ENCODE measurements around the gene R3HDM4. TPM values are rescaled to one million over a fixed set of nuclear protein-coding genes. Genes with fewer than 3 reads are reported as not detected.

Gene R3HDM4
- total and polyA plus RNA-seq, 4 donors = 14.1 to 72.4 (median 20.2) TPM

GRCh38 chr19:942133-942645, 29.2 kb upstream of the R3HDM4 start:
- Histone ChIP-seq H3K4me3 (ENCODE audit: low read depth in 1 of 3, low read length in 3 of 3) (no peak overlapping the region), H3K4me1 (ENCODE audit: control insufficient read depth in 4 of 4, insufficient read depth in 4 of 4, low read length in 3 of 4) (peaks cover 18 to 33% (median 24%) of the 10 kb centered on the region in 4 donors), H3K9me3 (ENCODE audit: control insufficient read depth in 4 of 4, low read length in 3 of 4) (no peaks in the 10 kb centered on the region), H3K9ac (ENCODE audit: low read depth in 1 of 2, low read length in 2 of 2) (no peak overlapping the region), H3K36me3 (ENCODE audit: control insufficient read depth in 4 of 4, insufficient read depth in 3 of 4, low read depth in 1 of 4, low read length in 3 of 4) (no peaks in the 10 kb centered on the region), H3K27ac (ENCODE audit: low read depth in 1 of 2, low read length in 2 of 2) (no peak overlapping the region), H3K27me3 (ENCODE audit: control insufficient read depth in 4 of 4, insufficient read depth in 4 of 4, low read length in 3 of 4) (no peaks in the 10 kb centered on the region)
- TF ChIP-seq NR2F2 (IDR thresholded peaks at IDR 0.05) = no peak
- no peak for TF ChIP-seq RXRA (IDR thresholded peaks at IDR 0.05)
- no peak for TF ChIP-seq FOXA2 (IDR thresholded peaks at IDR 0.05)
- TF ChIP-seq FOXA1 (IDR thresholded peaks at IDR 0.05) = no peak
- no peak for TF ChIP-seq HNF4A (conservative IDR thresholded peaks at IDR 0.05)
- no peak for TF ChIP-seq HNF4G (IDR thresholded peaks at IDR 0.05)
- TF ChIP-seq REST (IDR thresholded peaks at IDR 0.05) = no peak
- TF ChIP-seq, protein P1, sequence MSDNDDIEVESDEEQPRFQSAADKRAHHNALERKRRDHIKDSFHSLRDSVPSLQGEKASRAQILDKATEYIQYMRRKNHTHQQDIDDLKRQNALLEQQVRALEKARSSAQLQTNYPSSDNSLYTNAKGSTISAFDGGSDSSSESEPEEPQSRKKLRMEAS (IDR thresholded peaks at IDR 0.05) = no peak
- TF ChIP-seq JUND (IDR thresholded peaks at IDR 0.05) = no peak
- no peak for TF ChIP-seq RAD21 (IDR thresholded peaks at IDR 0.05)
- TF ChIP-seq EGR1 (IDR thresholded peaks at IDR 0.05; ENCODE audit: low read depth in 2 of 2) = no peak
- TF ChIP-seq TAF1 (conservative IDR thresholded peaks at IDR 0.05) = no peak
- TF ChIP-seq GABPA (IDR thresholded peaks at IDR 0.05 in 1 of 2, conservative IDR thresholded peaks at IDR 0.05 in 1 of 2) = no peak
- TF ChIP-seq, protein P2, sequence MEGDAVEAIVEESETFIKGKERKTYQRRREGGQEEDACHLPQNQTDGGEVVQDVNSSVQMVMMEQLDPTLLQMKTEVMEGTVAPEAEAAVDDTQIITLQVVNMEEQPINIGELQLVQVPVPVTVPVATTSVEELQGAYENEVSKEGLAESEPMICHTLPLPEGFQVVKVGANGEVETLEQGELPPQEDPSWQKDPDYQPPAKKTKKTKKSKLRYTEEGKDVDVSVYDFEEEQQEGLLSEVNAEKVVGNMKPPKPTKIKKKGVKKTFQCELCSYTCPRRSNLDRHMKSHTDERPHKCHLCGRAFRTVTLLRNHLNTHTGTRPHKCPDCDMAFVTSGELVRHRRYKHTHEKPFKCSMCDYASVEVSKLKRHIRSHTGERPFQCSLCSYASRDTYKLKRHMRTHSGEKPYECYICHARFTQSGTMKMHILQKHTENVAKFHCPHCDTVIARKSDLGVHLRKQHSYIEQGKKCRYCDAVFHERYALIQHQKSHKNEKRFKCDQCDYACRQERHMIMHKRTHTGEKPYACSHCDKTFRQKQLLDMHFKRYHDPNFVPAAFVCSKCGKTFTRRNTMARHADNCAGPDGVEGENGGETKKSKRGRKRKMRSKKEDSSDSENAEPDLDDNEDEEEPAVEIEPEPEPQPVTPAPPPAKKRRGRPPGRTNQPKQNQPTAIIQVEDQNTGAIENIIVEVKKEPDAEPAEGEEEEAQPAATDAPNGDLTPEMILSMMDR (IDR thresholded peaks at IDR 0.05; ENCODE audit: low read depth, low read length, missing input control) = no peak
- TF ChIP-seq YY1 (IDR thresholded peaks at IDR 0.05) = no peak
- no peak for TF ChIP-seq ATF3 (IDR thresholded peaks at IDR 0.05)
- no peak for TF ChIP-seq SP1 (IDR thresholded peaks at IDR 0.05)
- no peak for TF ChIP-seq ZBTB33 (IDR thresholded peaks at IDR 0.05)
- no peak for DNase-seq (ENCODE audit: low spot score)
- 94% methylated on average over 32 of the region's 32 CpGs for WGBS

Measured in liver (tissue), 9 donors.